HK-2 (cell line): ENCODE measurements around the gene CCL15.

Experiments used
- DNase-seq: peaks from one replicate; pipeline ENCODE4 v3.0.0-alpha.2; 2018; ENCODE audit not compliant: unreplicated experiment

The CCL15 gene

GRCh38 chr17:35991075-35991474 lies 10.3 kb downstream of the CCL15 start:
- no peak for DNase-seq

GRCh38 chr17:35988164-35988563 lies 13.2 kb downstream of the CCL15 start:
- DNase-seq: no peak

- DNase-seq: no peak
These were observed 14.7 kb downstream of the CCL15 start, which contains the start of gene CCL14 for GRCh38 chr17:35986643-35987042. TSS of gene CCL14 (minus strand) at chr17:35986729. CDS start at chr17:35986649, 80 bp downstream.

GRCh38 chr17:35984140-35984539 lies 17.2 kb downstream of the CCL15 start:
- no peak for DNase-seq

- DNase-seq: no peak
These were observed 18.8 kb downstream of the CCL15 start for GRCh38 chr17:35982409-35983191.

- no peak for DNase-seq
These were observed 19.4 kb downstream of the CCL15 start for GRCh38 chr17:35981908-35982330.

- DNase-seq: no peak
These were observed 20.1 kb downstream of the CCL15 start, which contains the start of gene CCL16 for GRCh38 chr17:35981246-35981645. TSS of gene CCL16 (minus strand) at chr17:35981497. CDS start at chr17:35981420, 77 bp downstream.

- no peak for DNase-seq
These were observed 23.0 kb downstream of the CCL15 start for GRCh38 chr17:35978346-35978745.

GRCh38 chr17:35977509-35977908 lies 23.8 kb downstream of the CCL15 start:
- DNase-seq: no peak

- no peak for DNase-seq
These were observed 27.8 kb downstream of the CCL15 start for GRCh38 chr17:35973333-35974260.

- DNase-seq: no peak
These were observed 28.4 kb downstream of the CCL15 start for GRCh38 chr17:35972945-35973332.

GRCh38 chr17:35972535-35972934 lies 28.8 kb downstream of the CCL15 start:
- DNase-seq: no peak

GRCh38 chr17:35972066-35972465 lies 29.3 kb downstream of the CCL15 start:
- DNase-seq: no peak

- peak; percentile 67 for DNase-seq
These were observed 31.6 kb downstream of the CCL15 start for GRCh38 chr17:35969558-35970380.

GRCh38 chr17:35968520-35969054 lies 32.8 kb downstream of the CCL15 start:
- no peak for DNase-seq

GRCh38 chr17:35965272-35965671 lies 36.1 kb downstream of the CCL15 start:
- DNase-seq: no peak

- no peak for DNase-seq
These were observed 37.7 kb downstream of the CCL15 start for GRCh38 chr17:35963663-35964062.

- DNase-seq: no peak
These were observed 47.6 kb downstream of the CCL15 start for GRCh38 chr17:35953720-35954119.

GRCh38 chr17:35949401-35949800 lies 52.0 kb downstream of the CCL15 start:
- no peak for DNase-seq

- no peak for DNase-seq
These were observed 53.3 kb downstream of the CCL15 start for GRCh38 chr17:35948092-35948491.
